ENCODE measurements around the gene PSENEN. TPM values are rescaled to one million over a fixed set of nuclear protein-coding genes. Genes with fewer than 3 reads are reported as not detected.

PSENEN gene
- total RNA-seq, 4 donors from 2014 or later: 20.4 to 35.7 (median 29.5) TPM

GRCh38 chr19:35712567-35713505, 32.6 kb upstream of the PSENEN start:
- no peaks in the 10 kb centered on the region for H3K9me3 ChIP-seq

DNA sequence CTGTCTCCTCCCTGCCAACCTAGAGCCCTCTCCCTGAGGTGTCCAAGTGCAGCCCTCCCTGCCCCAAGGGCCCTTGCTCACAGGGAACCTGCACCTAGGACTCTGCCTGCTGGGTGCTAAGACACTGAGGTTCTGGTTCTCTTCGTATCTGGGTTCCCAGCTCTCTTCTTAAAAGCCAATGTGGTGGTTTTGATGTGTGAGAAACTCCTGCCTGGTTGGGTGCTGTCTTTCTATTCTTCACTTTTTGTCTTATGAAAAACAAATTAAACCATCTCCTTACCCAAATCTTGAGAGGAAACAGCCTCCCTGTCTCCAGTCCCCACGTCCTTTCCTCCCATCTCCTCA, 32.0 kb upstream of the PSENEN start:
- H3K27ac ChIP-seq: no peak overlapping the region
- peaks cover 0 to 18% (median 11%) of the 10 kb centered on the region in 3 donors for H3K4me1 ChIP-seq
- no peaks in the 10 kb centered on the region for H3K27me3 ChIP-seq
- H3K4me3 ChIP-seq: no peak overlapping the region
- TF ChIP-seq POLR2AphosphoS5 (IDR thresholded peaks at IDR 0.05) (no peak), EP300 (IDR thresholded peaks at IDR 0.05) (no peak), CTCF (IDR thresholded peaks at IDR 0.05) (no peak), POLR2A (IDR thresholded peaks at IDR 0.05) (no peak)
- WGBS, 2 donors (ENCODE audit: low coverage in 1 of 2): 62 to 65% methylated on average over 2 of the region's 2 CpGs
- ATAC-seq: no peak
- H3K36me3 ChIP-seq: no peaks in the 10 kb centered on the region
- H3K9me3 ChIP-seq: no peaks in the 10 kb centered on the region

More at GRCh38 chr19:35712567-35713505, 32.6 kb upstream of the PSENEN start:
- ATAC-seq: no peak
- Histone ChIP-seq H3K4me3 (no peak overlapping the region), H3K36me3 (no peaks in the 10 kb centered on the region), H3K4me1 (peaks cover 0 to 17% (median 11%) of the 10 kb centered on the region in 3 donors), H3K27ac (no peak overlapping the region), H3K27me3 (no peaks in the 10 kb centered on the region)
- 62 to 71% methylated on average over 4 to 9 of the region's 11 CpGs for WGBS, 2 donors (ENCODE audit: low coverage in 1 of 2)
- TF ChIP-seq EP300 (IDR thresholded peaks at IDR 0.05): no peak

DNA sequence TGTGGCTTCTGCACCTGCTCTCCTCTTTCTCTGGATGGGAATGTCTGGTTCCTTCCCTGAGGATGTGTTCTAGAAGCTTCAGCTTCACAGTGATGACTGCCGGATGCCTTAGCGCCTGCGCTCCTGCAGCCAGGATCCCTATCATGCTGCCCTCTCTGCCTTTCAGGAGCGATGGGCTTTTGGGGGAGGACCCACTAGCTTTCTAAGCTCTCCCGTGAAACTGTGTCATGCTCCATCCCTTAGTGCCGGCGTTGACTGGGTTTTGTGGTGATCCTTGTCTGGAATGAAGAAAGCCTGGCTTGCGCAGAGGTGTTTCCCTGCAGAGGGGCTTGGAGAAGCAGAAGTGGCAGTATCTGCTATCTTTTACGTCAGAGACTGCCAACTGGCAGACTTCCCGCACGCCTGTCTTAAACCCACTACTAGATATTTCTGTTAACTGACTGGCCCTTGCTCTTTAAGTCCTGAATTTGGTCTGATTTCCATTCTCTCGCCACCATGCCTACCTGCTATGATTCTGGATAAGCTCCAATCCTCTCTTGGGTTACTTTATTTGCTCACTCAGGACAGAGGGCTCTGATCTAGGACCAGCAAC, 31.5 kb upstream of the PSENEN start:
- Histone ChIP-seq H3K27ac (no peak overlapping the region), H3K27me3 (no peaks in the 10 kb centered on the region), H3K4me1 (peaks cover 0 to 23% (median 14%) of the 10 kb centered on the region in 3 donors), H3K9me3 (no peaks in the 10 kb centered on the region), H3K4me3 (no peak overlapping the region), H3K36me3 (no peaks in the 10 kb centered on the region)
- ATAC-seq: no peak
- TF ChIP-seq CTCF (IDR thresholded peaks at IDR 0.05) (no peak), POLR2A (IDR thresholded peaks at IDR 0.05) (no peak), POLR2AphosphoS5 (IDR thresholded peaks at IDR 0.05) (no peak), EP300 (IDR thresholded peaks at IDR 0.05) (no peak)
- 67 to 76% methylated on average over 4 to 9 of the region's 12 CpGs for WGBS, 2 donors (ENCODE audit: low coverage in 1 of 2)

GRCh38 chr19:35714601-35715354, 30.7 kb upstream of the PSENEN start:
- ATAC-seq: no peak
- no peaks in the 10 kb centered on the region for H3K27me3 ChIP-seq
- H3K4me1 ChIP-seq: peaks cover 0 to 31% (median 19%) of the 10 kb centered on the region in 3 donors
- H3K27ac ChIP-seq: peak overlapping the region in 2 of 4 donors; percentile 91 to 98
- H3K9me3 ChIP-seq: no peaks in the 10 kb centered on the region
- peaks cover 0 to 3% of the 10 kb centered on the region in 2 donors for H3K36me3 ChIP-seq
- 73 to 82% methylated on average over 3 of the region's 14 CpGs for WGBS, 2 donors (ENCODE audit: low coverage in 1 of 2)
- TF ChIP-seq POLR2AphosphoS5 (IDR thresholded peaks at IDR 0.05): no peak
- TF ChIP-seq EP300 (IDR thresholded peaks at IDR 0.05): no peak
- no peak for TF ChIP-seq CTCF (IDR thresholded peaks at IDR 0.05)
- no peak overlapping the region for H3K4me3 ChIP-seq

DNA sequence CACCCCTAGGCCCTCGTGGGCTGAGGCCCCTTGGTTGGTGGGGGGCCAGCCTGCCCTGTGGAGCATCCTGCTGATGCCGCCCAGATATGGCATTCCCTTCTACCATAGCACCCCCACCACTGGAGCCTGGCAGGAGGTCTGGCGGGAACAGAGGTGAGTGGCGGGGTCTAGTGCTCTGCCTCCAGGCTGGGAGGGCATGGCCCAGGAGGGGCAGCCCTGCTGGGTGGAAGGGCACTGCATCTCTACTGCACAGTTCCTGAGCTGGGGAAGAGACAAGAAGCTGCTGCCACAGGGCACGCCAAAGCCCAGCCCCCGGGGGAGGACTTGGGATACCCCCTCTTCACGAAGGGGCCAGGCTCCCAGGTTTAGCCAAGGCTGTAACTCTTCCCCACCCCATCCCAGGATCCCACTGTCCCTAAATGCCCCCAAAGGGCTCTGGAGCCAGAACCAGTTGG, 30.1 kb upstream of the PSENEN start:
- Histone ChIP-seq H3K36me3 (peaks cover 0 to 9% of the 10 kb centered on the region in 2 donors), H3K4me3 (peak overlapping the region in 1 of 2 donors; percentile 94), H3K4me1 (peaks cover 0 to 37% (median 19%) of the 10 kb centered on the region in 3 donors), H3K9me3 (no peaks in the 10 kb centered on the region), H3K27ac (peak overlapping the region in 3 of 4 donors; percentile 91 to 98 (median 94)), H3K27me3 (no peaks in the 10 kb centered on the region)
- TF ChIP-seq CTCF (IDR thresholded peaks at IDR 0.05): no peak
- no peak for TF ChIP-seq POLR2A (IDR thresholded peaks at IDR 0.05)
- TF ChIP-seq EP300 (IDR thresholded peaks at IDR 0.05): no peak
- TF ChIP-seq POLR2AphosphoS5 (IDR thresholded peaks at IDR 0.05): no peak
- 40% methylated on average over 1 of the region's 7 CpGs; no CpG with 5 or more reads in 1 of the 2 donors for WGBS, 2 donors (ENCODE audit: low coverage in 1 of 2)
- no peak for ATAC-seq
